Activated CD8-positive, alpha-beta memory T cell treated with anti-CD3 and anti-CD28 coated beads, Interleukin-2, amount 10 ng/mL, durations not matched to agents 7 days and 5 days (primary cell): Measurements from ENCODE around the gene WDR88. TPM values are rescaled to one million over a fixed set of nuclear protein-coding genes. Genes with fewer than 3 reads are reported as not detected.

Experiments used
- ATAC-seq: fragments of 150-1000 bp; cut with Tn5 transposase; one replicate; pipeline ENCODE4 v1.10.0; 2021; ENCODE audit warnings: moderate library complexity
- CTCF ChIA-PET: fragments of 350-600 bp; sonication (Branson Sonifier 250); formaldehyde crosslinking; loops from one replicate; lab custom pipeline; 2021; ENCODE audit warnings: antibody characterized with exemption; lab: Charles Lee
- DNase-seq: peaks from one replicate; pipeline ENCODE4 v3.0.0-alpha.2; 2020
- H3K27ac Mint-ChIP-seq: one replicate; pipeline ENCODE4 v1.8.0; 2021; ENCODE audit warnings: mild to moderate bottlenecking, mixed read lengths
- H3K27me3 Mint-ChIP-seq: one replicate; pipeline ENCODE4 v1.8.0; 2021; ENCODE audit warnings: mixed read lengths
- H3K36me3 Mint-ChIP-seq: one replicate; pipeline ENCODE4 v1.8.0; 2021; ENCODE audit warnings: mild to moderate bottlenecking, mixed read lengths
- H3K4me1 Mint-ChIP-seq: one replicate; pipeline ENCODE4 v1.8.0; 2021; ENCODE audit warnings: mixed read lengths
- H3K4me3 Mint-ChIP-seq: one replicate; pipeline ENCODE4 v1.8.0; 2021; ENCODE audit warnings: mild to moderate bottlenecking, moderate library complexity, mixed read lengths
- H3K9me3 Mint-ChIP-seq: one replicate; pipeline ENCODE4 v1.8.0; 2022; ENCODE audit warnings: low read depth, mixed read lengths
- total RNA-seq, 2 experiments: library from RNA; stranded (reverse); gene quantifications; one replicate each; pipeline ENCODE4 v1.2.3, GENCODE V29; 2021

Gene WDR88
- not detected for total RNA-seq

GRCh38 chr19:33132021-33132420, at the start of gene WDR88:
WDR88 (plus strand) TSS chr19:33132114; CDS start chr19:33132170, 56 bp downstream.
- no peak within 1 kb of the TSS for H3K27ac Mint-ChIP-seq
- no peak within 1 kb of the TSS for H3K4me3 Mint-ChIP-seq
- H3K4me1 Mint-ChIP-seq, result peaks cover 6% of the 10 kb centered on the region
- H3K36me3 Mint-ChIP-seq, result peaks cover 16% of the 10 kb centered on the region
- DNase-seq, result no peak
- H3K27me3 Mint-ChIP-seq, result no peaks in the 10 kb centered on the region
- H3K9me3 Mint-ChIP-seq, result no peaks in the 10 kb centered on the region
- CTCF ChIA-PET, result interaction anchor here (0.8 to 2.4 kb wide), 3 partner anchors 45 to 346 kb away, joined by 3 to 10 read pairs (median 3); no protein-coding TSS in a partner anchor
- ATAC-seq, result no peak

GRCh38 chr19:33085570-33086128, 46.3 kb upstream of the WDR88 start:
- no peaks in the 10 kb centered on the region for H3K27me3 Mint-ChIP-seq
- DNase-seq, result no peak

GRCh38 chr19:33086955-33087354, 45.0 kb upstream of the WDR88 start:
- ATAC-seq, result no peak
- Mint-ChIP-seq H3K4me3 (no peak overlapping the region), H3K27ac (no peak overlapping the region), H3K36me3 (peaks cover 18% of the 10 kb centered on the region), H3K27me3 (no peaks in the 10 kb centered on the region), H3K4me1 (peaks cover 12% of the 10 kb centered on the region), H3K9me3 (no peaks in the 10 kb centered on the region)
- CTCF ChIA-PET, result interaction anchor here (0.7 kb wide), 1 partner anchor 36 kb away, joined by 3 read pairs; no protein-coding TSS in a partner anchor
- no peak for DNase-seq

More at GRCh38 chr19:33085570-33086128, 46.3 kb upstream of the WDR88 start:
- Mint-ChIP-seq H3K27ac (no peak overlapping the region), H3K9me3 (no peaks in the 10 kb centered on the region), H3K36me3 (peaks cover 12% of the 10 kb centered on the region), H3K4me3 (no peak overlapping the region), H3K4me1 (peaks cover 25% of the 10 kb centered on the region)
- CTCF ChIA-PET, result interaction anchor here (1.2 kb wide), 1 partner anchor 21 kb away, joined by 3 read pairs; the partner anchor contains the start of gene RHPN2
- ATAC-seq, result no peak

- Mint-ChIP-seq H3K9me3 (no peaks in the 10 kb centered on the region), H3K27ac (no peak overlapping the region), H3K27me3 (no peaks in the 10 kb centered on the region), H3K36me3 (peaks cover 27% of the 10 kb centered on the region), H3K4me3 (no peak overlapping the region), H3K4me1 (peaks cover 5% of the 10 kb centered on the region)
- DNase-seq (no peak), ATAC-seq (no peak)
- CTCF ChIA-PET, result no interaction called here
Observed at GRCh38 chr19:33089010-33089409, 42.9 kb upstream of the WDR88 start.

- DNase-seq, result no peak
- Mint-ChIP-seq H3K4me3 (no peak overlapping the region), H3K27ac (no peak overlapping the region), H3K36me3 (peaks cover 32% of the 10 kb centered on the region), H3K27me3 (no peaks in the 10 kb centered on the region), H3K9me3 (no peaks in the 10 kb centered on the region), H3K4me1 (peaks cover 3% of the 10 kb centered on the region)
- ATAC-seq, result no peak
- CTCF ChIA-PET, result no interaction called here
Observed at GRCh38 chr19:33090179-33090578, 41.7 kb upstream of the WDR88 start.

GRCh38 chr19:33093420-33094210, 38.3 kb upstream of the WDR88 start:
- peaks cover 3% of the 10 kb centered on the region for H3K4me1 Mint-ChIP-seq
- peaks cover 52% of the 10 kb centered on the region for H3K36me3 Mint-ChIP-seq
- no peak overlapping the region for H3K27ac Mint-ChIP-seq
- H3K4me3 Mint-ChIP-seq, result no peak overlapping the region
- H3K27me3 Mint-ChIP-seq, result no peaks in the 10 kb centered on the region
- CTCF ChIA-PET, result no interaction called here
- ATAC-seq (no peak), DNase-seq (no peak)
- no peaks in the 10 kb centered on the region for H3K9me3 Mint-ChIP-seq

- H3K27ac Mint-ChIP-seq, result no peak overlapping the region
- CTCF ChIA-PET, result no interaction called here
- ATAC-seq, result no peak
- no peaks in the 10 kb centered on the region for H3K27me3 Mint-ChIP-seq
- H3K4me3 Mint-ChIP-seq, result no peak overlapping the region
- H3K36me3 Mint-ChIP-seq, result peaks cover 51% of the 10 kb centered on the region
- H3K9me3 Mint-ChIP-seq, result no peaks in the 10 kb centered on the region
- peaks cover 3% of the 10 kb centered on the region for H3K4me1 Mint-ChIP-seq
- DNase-seq, result no peak
Observed at GRCh38 chr19:33094436-33095067, 37.4 kb upstream of the WDR88 start.

- Mint-ChIP-seq H3K4me3 (no peak overlapping the region), H3K27me3 (no peaks in the 10 kb centered on the region), H3K36me3 (peaks cover 42% of the 10 kb centered on the region), H3K4me1 (no peaks in the 10 kb centered on the region), H3K9me3 (no peaks in the 10 kb centered on the region), H3K27ac (no peak overlapping the region)
- no peak for DNase-seq
- no peak for ATAC-seq
- CTCF ChIA-PET, result interaction anchor here (1.1 kb wide), 1 partner anchor 120 kb away, joined by 3 read pairs; no protein-coding TSS in a partner anchor
Observed at GRCh38 chr19:33096005-33096404, 35.9 kb upstream of the WDR88 start.

GRCh38 chr19:33098055-33098534, 33.8 kb upstream of the WDR88 start:
- Mint-ChIP-seq H3K4me1 (no peaks in the 10 kb centered on the region), H3K4me3 (no peak overlapping the region), H3K27ac (no peak overlapping the region), H3K9me3 (no peaks in the 10 kb centered on the region), H3K36me3 (peaks cover 51% of the 10 kb centered on the region), H3K27me3 (no peaks in the 10 kb centered on the region)
- no peak for ATAC-seq
- no peak for DNase-seq
- CTCF ChIA-PET, result no interaction called here

GRCh38 chr19:33100894-33101644, 30.8 kb upstream of the WDR88 start:
- H3K27me3 Mint-ChIP-seq, result no peaks in the 10 kb centered on the region
- H3K4me1 Mint-ChIP-seq, result no peaks in the 10 kb centered on the region
- no peak overlapping the region for H3K4me3 Mint-ChIP-seq
- H3K27ac Mint-ChIP-seq, result peak overlapping the region; percentile 46
- H3K36me3 Mint-ChIP-seq, result peaks cover 32% of the 10 kb centered on the region
- CTCF ChIA-PET, result no interaction called here
- ATAC-seq (no peak), DNase-seq (no peak)
- no peaks in the 10 kb centered on the region for H3K9me3 Mint-ChIP-seq

GRCh38 chr19:33102893-33103292, 29.0 kb upstream of the WDR88 start:
- Mint-ChIP-seq H3K36me3 (peaks cover 33% of the 10 kb centered on the region), H3K9me3 (no peaks in the 10 kb centered on the region), H3K27ac (no peak overlapping the region), H3K4me3 (no peak overlapping the region), H3K4me1 (no peaks in the 10 kb centered on the region), H3K27me3 (no peaks in the 10 kb centered on the region)
- CTCF ChIA-PET, result interaction anchor here (2.0 kb wide), 1 partner anchor 23 kb away, joined by 4 read pairs; no protein-coding TSS in a partner anchor
- ATAC-seq (no peak), DNase-seq (no peak)

GRCh38 chr19:33108161-33108560, 23.8 kb upstream of the WDR88 start:
- Mint-ChIP-seq H3K4me3 (no peak overlapping the region), H3K9me3 (no peaks in the 10 kb centered on the region), H3K36me3 (peaks cover 32% of the 10 kb centered on the region), H3K27ac (no peak overlapping the region), H3K4me1 (no peaks in the 10 kb centered on the region), H3K27me3 (no peaks in the 10 kb centered on the region)
- ATAC-seq (no peak), DNase-seq (no peak)
- CTCF ChIA-PET, result no interaction called here
